GM13976 (cell line): ENCODE data around the gene GPR39.

Experiments
- DNase-seq: peaks from one replicate; pipeline ENCODE4 v3.0.0; 2012; ENCODE audit warnings: low spot score
- CTCF ChIP-seq: IDR thresholded peaks from 2 replicates; pipeline ENCODE4 v1.5.1; 2012; ENCODE audit warnings: borderline replicate concordance, mild to moderate bottlenecking; ENCODE audit not compliant: insufficient read depth; ENCODE audit errors: extremely low read depth, missing control alignments, control extremely low read depth
- in situ Hi-C: fragments of 300-500 bp; cut with MboI; formaldehyde crosslinking; loops from one replicate; pipeline ENCODE4 v1.12.0; 2022; ENCODE audit warnings: low sequenced_read_pairs, mixed read lengths, inconsistent platforms; ENCODE audit not compliant: unreplicated experiment

The GPR39 gene

GRCh38 chr2:132662732-132663131, 246.1 kb downstream of the GPR39 start:
- in situ Hi-C loops: loop anchor here (25.0 kb wide), 1 partner anchor 500 kb away; no protein-coding TSS in a partner anchor
- no peak for DNase-seq
- no peak for TF ChIP-seq CTCF

- no peak for TF ChIP-seq CTCF
- DNase-seq: no peak
- in situ Hi-C loops: loop anchor here (25.0 kb wide), 1 partner anchor 498 kb away; no protein-coding TSS in a partner anchor
Observed at GRCh38 chr2:132664096-132664495, 247.5 kb downstream of the GPR39 start.

DNA sequence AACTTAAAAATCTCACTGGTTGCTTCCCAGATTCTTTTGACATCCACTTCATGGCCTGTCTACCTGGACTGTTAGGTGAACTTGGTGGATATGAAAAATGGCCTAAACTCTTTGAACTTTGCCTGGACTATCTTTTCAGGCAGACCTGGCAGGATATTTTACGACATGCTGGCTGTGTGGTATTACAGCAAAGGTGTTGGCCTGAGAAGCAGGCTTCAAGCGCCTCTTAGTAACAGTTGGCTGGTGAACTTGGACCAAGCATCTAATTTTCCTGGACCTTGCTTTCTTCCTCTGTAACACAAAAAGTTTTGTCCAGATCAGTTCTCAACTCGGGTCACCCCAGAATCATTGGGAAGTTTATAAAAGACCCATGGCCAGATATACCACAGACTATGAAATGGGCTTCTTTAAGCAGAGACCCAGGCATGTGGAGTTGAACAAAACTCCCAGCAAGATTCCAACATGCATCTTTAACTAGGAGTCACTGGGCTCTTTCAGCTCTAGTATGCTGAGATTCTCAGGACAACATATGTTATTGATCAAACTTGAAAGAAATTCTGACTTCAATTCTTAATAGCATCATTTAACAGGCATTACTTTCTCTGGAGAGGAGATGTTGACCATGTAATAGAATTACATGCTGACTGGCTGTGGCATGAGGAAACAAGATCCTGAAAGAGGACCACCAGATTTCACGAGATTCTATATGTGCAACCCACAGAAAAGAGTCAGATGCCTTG, 249.0 kb downstream of the GPR39 start:
- no peak for TF ChIP-seq CTCF
- DNase-seq: no peak
- in situ Hi-C loops: loop anchor here (25.0 kb wide), 1 partner anchor 497 kb away; no protein-coding TSS in a partner anchor

GRCh38 chr2:132667706-132668105, 251.1 kb downstream of the GPR39 start:
- TF ChIP-seq CTCF: no peak
- DNase-seq: no peak
- in situ Hi-C loops: loop anchor here (25.0 kb wide), 1 partner anchor 495 kb away; no protein-coding TSS in a partner anchor

DNA sequence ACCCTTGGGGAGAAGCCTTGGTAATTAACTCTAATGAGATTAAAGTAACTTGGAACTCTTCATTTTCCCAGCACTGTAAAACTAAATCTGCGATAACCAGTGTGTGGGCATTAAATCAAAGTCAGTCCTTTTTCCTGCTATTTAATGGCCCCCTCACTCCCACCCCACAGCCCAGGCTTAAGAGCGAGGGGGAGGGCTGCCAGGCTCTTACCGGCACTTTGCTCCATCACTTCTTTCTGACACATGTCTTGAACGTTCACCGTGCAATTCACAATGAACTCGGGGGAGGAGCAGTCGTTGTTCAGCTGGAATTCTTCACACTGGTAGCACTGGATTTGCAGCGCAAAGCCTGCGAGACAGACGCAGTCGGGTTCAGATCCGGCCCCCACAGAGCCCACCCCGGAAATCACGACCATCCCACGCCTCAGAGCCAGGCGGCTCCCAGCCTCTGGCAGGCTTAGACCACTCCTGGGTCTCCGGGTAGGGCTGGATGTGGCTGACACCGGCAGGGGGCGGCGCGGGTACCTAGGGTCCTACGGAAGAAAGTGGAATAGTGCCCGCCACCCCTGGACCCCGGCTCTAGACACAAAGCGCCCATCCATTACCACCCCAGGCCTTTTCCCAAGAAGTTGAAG, 251.7 kb downstream of the GPR39 start:
- in situ Hi-C loops: loop anchor here (25.0 kb wide), 1 partner anchor 494 kb away; no protein-coding TSS in a partner anchor
- no peak for DNase-seq
- no peak for TF ChIP-seq CTCF

DNA sequence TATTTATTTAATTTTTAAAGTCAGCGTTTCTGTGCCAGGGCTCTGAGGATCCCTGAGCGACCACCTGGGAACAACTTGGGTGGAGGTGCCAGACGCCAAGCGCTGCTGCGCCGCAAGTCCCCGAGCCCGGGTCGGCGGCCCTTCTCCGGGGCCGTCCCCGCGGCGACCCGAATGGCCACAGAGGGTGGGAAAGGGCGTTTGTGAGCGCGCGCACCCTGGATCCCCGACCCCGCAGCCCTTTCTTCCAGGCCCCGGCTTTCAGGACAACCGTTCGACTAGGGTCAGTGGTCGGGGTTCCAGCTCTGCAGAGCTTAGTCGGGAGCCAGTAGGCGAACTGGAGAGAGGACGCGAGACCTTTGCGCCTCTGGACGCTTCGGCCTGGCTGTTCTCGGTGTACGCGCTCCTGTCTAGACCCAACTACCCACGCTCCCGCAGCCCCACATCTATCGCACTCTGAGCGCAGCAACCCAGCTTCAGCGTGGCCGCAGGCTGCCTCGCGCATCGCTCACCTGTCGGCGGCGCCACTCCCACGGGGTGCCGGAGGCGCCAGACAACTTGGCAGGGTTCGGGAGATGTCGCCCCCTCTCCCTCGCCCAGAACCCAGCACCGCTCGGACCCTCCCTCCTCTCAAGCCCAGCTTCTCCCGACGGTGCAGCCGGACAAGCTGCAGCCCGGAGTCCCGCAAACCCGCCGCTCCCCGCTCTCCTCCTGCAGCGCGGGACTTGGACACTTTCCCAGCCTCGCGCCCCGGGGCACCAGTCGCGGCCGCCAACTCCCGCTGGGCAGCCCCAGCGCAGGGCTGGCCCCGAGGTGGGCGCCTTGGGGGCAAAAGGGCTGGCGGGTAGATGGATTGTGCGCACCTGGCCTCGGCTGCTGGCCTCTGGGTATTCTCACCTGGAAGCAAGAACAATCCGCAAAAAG, 252.6 kb downstream of the GPR39 start:
- TF ChIP-seq CTCF: no peak
- no peak for DNase-seq
- in situ Hi-C loops: loop anchor here (25.0 kb wide), 1 partner anchor 493 kb away; no protein-coding TSS in a partner anchor
